Memory B cell (primary cell): ENCODE data around the gene GRM8.

Experiments used
- ATAC-seq: fragments of 150-1000 bp; cut with Tn5 transposase; 2 replicates; pipeline ENCODE4 v1.10.0; 2021; ENCODE audit warnings: low read depth, mild to moderate bottlenecking, moderate library complexity
- DNase-seq, 2 donors: peaks; one replicate each; pipeline ENCODE4 v3.0.0; 2022; ENCODE audit warnings: low spot score in 2 of 2
- H3K27ac Mint-ChIP-seq: one replicate; pipeline ENCODE4 v1.8.0; 2022; ENCODE audit warnings: mild to moderate bottlenecking, moderate library complexity, mixed read lengths
- H3K27me3 Mint-ChIP-seq: one replicate; pipeline ENCODE4 v1.8.0; 2022; ENCODE audit warnings: mixed read lengths
- H3K36me3 Mint-ChIP-seq: one replicate; pipeline ENCODE4 v1.8.0; 2022; ENCODE audit warnings: mild to moderate bottlenecking, mixed read lengths
- H3K4me1 Mint-ChIP-seq: one replicate; pipeline ENCODE4 v1.8.0; 2022; ENCODE audit warnings: mixed read lengths
- H3K4me3 Mint-ChIP-seq: one replicate; pipeline ENCODE4 v1.8.0; 2022; ENCODE audit warnings: mild to moderate bottlenecking, moderate library complexity, mixed read lengths
- H3K9me3 Mint-ChIP-seq: one replicate; pipeline ENCODE4 v1.8.0; 2022; ENCODE audit warnings: mixed read lengths

The GRM8 gene

DNA sequence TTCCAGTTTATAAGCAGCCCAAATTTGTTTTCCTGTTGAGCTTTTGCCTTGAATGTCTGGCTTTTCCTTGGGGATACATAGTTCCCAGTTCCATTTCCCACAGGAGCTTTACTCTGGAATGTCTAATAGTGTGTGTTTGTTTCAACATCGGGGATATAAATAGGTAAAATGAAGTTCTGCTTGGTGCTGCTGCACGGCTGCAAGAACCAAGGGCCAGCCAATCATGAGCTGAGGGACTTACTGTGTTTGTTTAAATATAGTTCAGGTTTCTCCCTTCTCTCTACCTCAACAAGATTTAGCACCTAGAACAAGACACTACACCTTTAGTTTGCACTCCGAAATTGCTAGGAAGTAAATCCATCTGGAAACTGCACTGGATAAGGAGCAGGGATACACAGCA is 43.9 kb downstream of the GRM8 start:
- ATAC-seq = no peak
- H3K4me1 Mint-ChIP-seq = peaks cover 2% of the 10 kb centered on the region
- H3K27me3 Mint-ChIP-seq = peaks cover 13% of the 10 kb centered on the region

DNA sequence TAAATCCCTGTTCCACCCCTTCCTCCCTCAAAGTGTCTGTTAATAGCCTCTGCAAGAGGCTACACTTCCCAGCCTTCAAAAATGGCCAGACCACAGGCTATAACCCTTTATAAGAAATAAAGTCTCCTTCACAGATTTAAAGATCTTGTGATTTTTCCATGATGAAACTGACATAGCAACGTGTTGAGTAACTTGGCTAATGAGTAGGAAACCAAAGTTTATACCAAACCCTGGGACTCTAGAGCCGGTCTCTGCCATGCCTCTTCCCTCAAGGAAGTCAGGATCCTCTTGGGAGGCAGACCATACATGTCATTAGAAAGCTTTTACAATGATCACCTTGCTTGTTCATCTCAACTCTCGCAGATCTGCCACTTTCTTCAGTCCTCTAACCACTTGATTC is 44.4 kb downstream of the GRM8 start:
- Mint-ChIP-seq H3K4me1 (peaks cover 2% of the 10 kb centered on the region), H3K27ac (no peak overlapping the region), H3K9me3 (no peaks in the 10 kb centered on the region), H3K4me3 (no peak overlapping the region), H3K36me3 (no peaks in the 10 kb centered on the region), H3K27me3 (peaks cover 13% of the 10 kb centered on the region)
- DNase-seq = no peak
- no peak for ATAC-seq

More for the DNA sequence above, 43.9 kb downstream of the GRM8 start:
- Mint-ChIP-seq H3K4me3 (no peak overlapping the region), H3K9me3 (no peaks in the 10 kb centered on the region), H3K27ac (no peak overlapping the region), H3K36me3 (no peaks in the 10 kb centered on the region)
- no peak for DNase-seq

DNA sequence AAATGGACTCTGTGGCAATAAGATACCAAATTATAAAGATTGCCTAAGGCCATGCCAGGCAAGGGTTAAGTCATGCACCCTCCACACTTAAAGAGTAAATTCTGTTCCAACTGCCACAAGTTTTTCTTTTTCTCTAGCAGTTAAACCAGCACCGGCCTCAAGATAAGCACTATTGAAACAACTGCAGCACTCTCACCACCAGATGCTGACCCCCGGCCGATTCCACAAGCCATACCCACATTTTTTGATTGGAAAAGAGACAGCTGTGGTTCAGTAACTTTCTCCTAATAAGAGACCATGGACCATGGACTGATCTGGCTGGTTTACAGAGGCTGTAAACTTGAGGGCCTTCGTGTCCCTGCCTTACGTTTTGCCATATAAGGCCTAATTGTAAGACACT is 44.9 kb downstream of the GRM8 start:
- ATAC-seq (no peak), DNase-seq (no peak)
- Mint-ChIP-seq H3K27me3 (peaks cover 12% of the 10 kb centered on the region), H3K4me3 (no peak overlapping the region), H3K4me1 (peaks cover 2% of the 10 kb centered on the region), H3K9me3 (no peaks in the 10 kb centered on the region), H3K36me3 (no peaks in the 10 kb centered on the region), H3K27ac (no peak overlapping the region)

DNA sequence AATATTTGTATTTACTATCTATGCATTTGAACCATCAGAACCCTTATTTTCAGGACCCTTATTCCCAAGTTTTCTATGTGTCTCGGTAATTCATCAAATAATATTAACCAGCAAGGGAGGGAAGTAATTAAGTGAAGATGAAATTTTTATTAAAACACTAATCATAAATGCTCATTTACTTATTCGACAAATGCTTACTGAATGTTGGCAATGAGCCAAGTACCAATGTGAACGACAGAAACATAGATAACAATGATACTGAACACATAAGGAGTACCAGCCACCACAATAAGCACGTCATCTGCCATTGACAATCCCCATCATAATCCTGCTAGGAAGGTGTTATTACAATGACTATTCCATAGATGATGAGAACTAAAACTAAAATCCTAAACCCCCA is 45.5 kb downstream of the GRM8 start:
- H3K9me3 Mint-ChIP-seq = no peaks in the 10 kb centered on the region
- ATAC-seq (no peak), DNase-seq (no peak)
- no peak overlapping the region for H3K27ac Mint-ChIP-seq
- H3K4me3 Mint-ChIP-seq = no peak overlapping the region
- H3K4me1 Mint-ChIP-seq = peaks cover 2% of the 10 kb centered on the region
- H3K36me3 Mint-ChIP-seq = no peaks in the 10 kb centered on the region
- H3K27me3 Mint-ChIP-seq = peaks cover 12% of the 10 kb centered on the region

DNA sequence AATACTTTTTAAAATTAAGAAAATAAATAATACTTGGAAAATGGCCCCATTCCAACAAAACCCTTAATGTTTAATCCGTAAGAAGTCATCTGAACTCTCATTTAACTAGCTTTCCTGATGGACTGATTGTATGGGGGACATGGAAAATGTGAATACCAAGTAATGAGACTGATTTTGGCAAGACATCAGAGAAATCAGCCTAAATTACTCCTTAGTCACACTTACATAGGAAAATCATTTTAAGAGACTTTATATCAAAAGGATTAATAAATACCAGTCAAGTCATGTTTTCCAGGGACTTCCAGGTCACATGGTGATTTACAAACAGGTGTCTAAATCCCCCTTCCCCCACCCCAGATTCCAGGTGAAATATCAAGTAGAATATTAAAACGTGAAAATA is 58.2 kb downstream of the GRM8 start:
- no peaks in the 10 kb centered on the region for H3K36me3 Mint-ChIP-seq
- DNase-seq = no peak
- H3K27ac Mint-ChIP-seq = no peak overlapping the region
- no peak for ATAC-seq
- peaks cover 2% of the 10 kb centered on the region for H3K9me3 Mint-ChIP-seq
- peaks cover 3% of the 10 kb centered on the region for H3K27me3 Mint-ChIP-seq
- no peaks in the 10 kb centered on the region for H3K4me1 Mint-ChIP-seq
- H3K4me3 Mint-ChIP-seq = no peak overlapping the region

DNA sequence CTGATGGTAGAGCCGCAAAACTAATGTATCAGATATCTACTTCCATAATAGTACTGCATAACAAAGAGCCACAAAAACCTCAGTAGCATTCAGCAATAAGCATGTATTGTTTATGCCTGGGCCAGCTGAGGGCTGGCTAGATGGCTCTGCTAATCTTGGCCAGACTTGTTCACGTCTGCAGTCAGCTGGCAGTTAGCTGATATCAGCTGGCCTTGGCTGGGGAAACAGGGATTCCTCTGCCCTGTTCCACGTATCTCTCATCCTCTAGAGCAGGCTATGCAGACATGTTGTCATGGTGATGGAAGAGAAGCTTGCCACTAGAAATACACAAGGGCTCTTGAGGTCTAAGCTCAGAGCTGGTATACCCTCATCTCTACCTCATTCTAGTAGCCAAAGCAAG is 62.9 kb downstream of the GRM8 start:
- Mint-ChIP-seq H3K4me3 (no peak overlapping the region), H3K27ac (no peak overlapping the region), H3K4me1 (no peaks in the 10 kb centered on the region), H3K36me3 (no peaks in the 10 kb centered on the region), H3K9me3 (peaks cover 2% of the 10 kb centered on the region), H3K27me3 (peaks cover 6% of the 10 kb centered on the region)
- no peak for DNase-seq
- no peak for ATAC-seq

DNA sequence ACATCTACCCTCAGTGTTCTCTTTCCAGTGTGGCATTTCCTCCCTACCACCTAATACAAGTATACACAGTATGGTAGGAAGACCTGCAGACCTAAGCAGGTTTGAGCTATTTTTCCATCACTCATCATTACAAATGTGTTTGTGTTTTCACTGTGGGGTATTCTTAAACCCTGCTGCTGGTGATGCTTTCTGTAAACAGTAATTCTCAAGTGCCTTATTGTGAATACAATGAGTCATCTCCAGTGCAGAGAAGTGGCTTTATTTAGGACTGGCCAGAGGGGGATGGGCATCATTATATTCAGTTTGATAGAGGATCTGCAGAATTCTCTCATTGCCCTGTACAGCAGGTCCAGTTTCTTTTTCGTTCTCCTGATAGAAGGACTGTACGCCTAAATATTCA is 63.7 kb downstream of the GRM8 start:
- Mint-ChIP-seq H3K27me3 (peaks cover 6% of the 10 kb centered on the region), H3K9me3 (peaks cover 2% of the 10 kb centered on the region), H3K4me3 (no peak overlapping the region), H3K36me3 (no peaks in the 10 kb centered on the region), H3K27ac (no peak overlapping the region), H3K4me1 (no peaks in the 10 kb centered on the region)
- no peak for DNase-seq
- no peak for ATAC-seq

DNA sequence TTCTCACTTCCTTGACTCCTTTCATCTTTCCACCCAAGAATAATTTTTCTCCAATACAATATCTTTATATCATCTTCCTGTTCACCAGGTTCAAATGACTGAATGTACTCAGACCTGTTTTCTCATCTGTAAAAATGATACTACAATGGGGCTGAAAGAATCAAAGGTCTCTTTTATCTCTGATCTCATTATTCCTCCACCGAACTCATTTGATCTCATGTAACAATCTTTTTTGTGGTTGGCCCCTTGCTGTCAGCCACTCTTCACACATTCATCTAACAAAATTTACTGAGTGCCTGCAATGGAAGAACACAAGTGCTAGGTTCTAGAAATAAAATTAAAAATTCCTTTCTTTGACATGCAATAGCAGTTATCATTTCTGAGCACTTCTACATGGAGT is 65.0 kb downstream of the GRM8 start:
- H3K4me3 Mint-ChIP-seq = no peak overlapping the region
- no peak overlapping the region for H3K27ac Mint-ChIP-seq
- H3K27me3 Mint-ChIP-seq = peaks cover 6% of the 10 kb centered on the region
- ATAC-seq (no peak), DNase-seq (no peak)
- peaks cover under 1% of the 10 kb centered on the region for H3K9me3 Mint-ChIP-seq
- no peaks in the 10 kb centered on the region for H3K4me1 Mint-ChIP-seq
- H3K36me3 Mint-ChIP-seq = no peaks in the 10 kb centered on the region

DNA sequence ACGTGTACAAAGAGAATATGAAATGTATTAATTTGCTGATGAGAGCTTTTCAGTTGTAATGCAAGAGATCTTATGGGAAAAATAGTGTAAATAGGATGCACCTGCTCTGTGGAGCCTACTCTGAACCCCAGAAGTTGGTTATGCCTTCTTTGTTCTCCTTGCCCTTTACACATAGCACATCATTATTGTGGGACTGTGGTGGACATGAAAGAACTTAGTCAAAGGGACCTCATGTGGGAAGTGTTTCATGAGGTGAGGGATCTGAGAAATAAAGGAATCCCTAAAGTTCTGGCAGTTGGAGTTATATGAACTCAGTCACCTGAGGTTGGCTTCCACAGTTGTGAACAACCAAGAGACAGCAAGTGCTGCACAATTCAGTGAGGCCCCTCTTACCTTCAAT is 66.1 kb downstream of the GRM8 start:
- Mint-ChIP-seq H3K36me3 (no peaks in the 10 kb centered on the region), H3K9me3 (no peaks in the 10 kb centered on the region), H3K27me3 (peaks cover 6% of the 10 kb centered on the region), H3K4me3 (no peak overlapping the region), H3K27ac (no peak overlapping the region), H3K4me1 (no peaks in the 10 kb centered on the region)
- DNase-seq (no peak), ATAC-seq (no peak)

DNA sequence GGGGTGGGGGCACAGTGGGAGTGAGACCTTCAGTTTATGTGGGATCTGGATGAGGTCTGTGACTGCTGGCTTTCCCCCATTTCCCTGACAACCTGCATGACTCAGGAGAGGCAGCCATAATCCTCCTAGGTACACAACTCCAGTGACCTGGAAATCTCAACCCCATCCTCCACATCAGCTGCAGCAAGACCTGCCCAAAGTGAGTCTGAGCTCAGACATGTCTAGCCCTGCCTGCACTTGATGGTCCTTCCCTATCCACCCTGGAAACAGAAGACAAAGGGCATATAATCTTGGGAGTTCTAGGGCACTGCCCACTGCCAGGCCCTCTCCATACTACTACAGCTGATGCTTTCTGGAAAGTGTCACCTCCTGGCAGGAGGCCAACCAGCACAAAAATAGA is 75.6 kb downstream of the GRM8 start:
- H3K9me3 Mint-ChIP-seq = peaks cover 15% of the 10 kb centered on the region
- DNase-seq (no peak), ATAC-seq (no peak)
- H3K4me1 Mint-ChIP-seq = no peaks in the 10 kb centered on the region
- H3K27me3 Mint-ChIP-seq = peaks cover 2% of the 10 kb centered on the region
- H3K27ac Mint-ChIP-seq = no peak overlapping the region
- peaks cover 2% of the 10 kb centered on the region for H3K36me3 Mint-ChIP-seq
- H3K4me3 Mint-ChIP-seq = no peak overlapping the region

DNA sequence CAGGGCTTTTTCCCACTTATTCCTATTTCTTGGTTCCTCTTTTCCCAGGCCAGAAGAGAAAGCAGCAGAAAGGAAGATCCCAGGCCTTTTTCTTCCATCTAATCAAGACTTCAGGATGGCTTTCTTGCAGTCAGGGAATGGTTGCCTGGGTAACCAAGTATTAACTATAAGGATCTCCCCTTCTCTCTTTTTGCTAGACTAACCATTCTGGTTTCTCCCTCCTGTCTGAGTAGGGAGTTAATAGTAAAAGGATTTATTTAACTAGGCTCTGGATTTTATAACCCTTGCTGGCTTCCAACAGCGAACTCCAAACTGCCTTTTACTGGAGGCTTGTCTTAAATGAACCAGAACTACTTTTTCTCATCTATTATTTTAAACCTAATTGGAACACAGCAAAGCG is 90.4 kb downstream of the GRM8 start:
- Mint-ChIP-seq H3K4me3 (no peak overlapping the region), H3K36me3 (no peaks in the 10 kb centered on the region), H3K27ac (no peak overlapping the region), H3K9me3 (no peaks in the 10 kb centered on the region), H3K27me3 (no peaks in the 10 kb centered on the region), H3K4me1 (no peaks in the 10 kb centered on the region)
- no peak for ATAC-seq
- no peak for DNase-seq

DNA sequence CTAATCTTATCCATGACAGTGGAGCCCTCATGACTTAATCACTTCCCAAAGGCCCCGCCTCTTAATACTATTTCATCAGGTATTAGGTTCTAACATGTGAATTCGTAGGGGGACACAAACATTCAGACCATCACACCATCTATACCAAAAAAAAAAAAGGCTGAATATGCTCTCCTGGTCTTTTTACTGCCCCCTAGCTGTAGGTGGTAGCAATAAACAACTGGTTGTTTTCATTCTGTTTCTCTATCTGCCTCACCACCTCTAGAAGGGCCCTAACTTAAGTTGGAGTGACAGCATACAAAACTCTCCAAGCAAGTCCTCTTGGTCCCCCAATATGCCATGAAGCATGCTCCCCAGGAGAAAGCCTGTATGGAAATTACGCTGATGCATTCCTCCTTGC is 94.1 kb downstream of the GRM8 start:
- Mint-ChIP-seq H3K4me3 (no peak overlapping the region), H3K4me1 (no peaks in the 10 kb centered on the region), H3K36me3 (no peaks in the 10 kb centered on the region), H3K27ac (no peak overlapping the region), H3K9me3 (peaks cover 2% of the 10 kb centered on the region), H3K27me3 (no peaks in the 10 kb centered on the region)
- ATAC-seq = no peak
- DNase-seq = no peak

DNA sequence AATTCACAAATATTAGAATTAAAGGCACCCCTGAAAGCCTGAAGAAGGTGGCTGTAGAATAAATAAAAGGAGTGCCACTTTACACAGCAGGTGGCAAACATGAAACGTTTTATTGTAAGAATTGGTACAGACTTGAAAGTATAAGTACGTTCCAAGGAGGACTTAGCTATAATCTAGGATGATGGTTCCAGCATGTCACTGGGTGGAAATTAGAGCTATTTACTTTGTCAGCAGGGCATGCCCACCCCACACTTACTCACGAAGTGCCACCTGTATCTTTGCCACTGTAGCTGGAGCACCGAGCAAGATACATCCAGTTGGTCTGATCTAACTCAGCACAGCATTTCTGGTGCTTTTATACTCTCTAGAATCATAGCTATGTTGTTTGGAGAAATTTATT is 97.8 kb downstream of the GRM8 start:
- ATAC-seq = no peak
- no peak overlapping the region for H3K4me3 Mint-ChIP-seq
- H3K36me3 Mint-ChIP-seq = no peaks in the 10 kb centered on the region
- no peak for DNase-seq
- no peak overlapping the region for H3K27ac Mint-ChIP-seq
- peaks cover 2% of the 10 kb centered on the region for H3K27me3 Mint-ChIP-seq
- H3K9me3 Mint-ChIP-seq = peaks cover 2% of the 10 kb centered on the region
- no peaks in the 10 kb centered on the region for H3K4me1 Mint-ChIP-seq

DNA sequence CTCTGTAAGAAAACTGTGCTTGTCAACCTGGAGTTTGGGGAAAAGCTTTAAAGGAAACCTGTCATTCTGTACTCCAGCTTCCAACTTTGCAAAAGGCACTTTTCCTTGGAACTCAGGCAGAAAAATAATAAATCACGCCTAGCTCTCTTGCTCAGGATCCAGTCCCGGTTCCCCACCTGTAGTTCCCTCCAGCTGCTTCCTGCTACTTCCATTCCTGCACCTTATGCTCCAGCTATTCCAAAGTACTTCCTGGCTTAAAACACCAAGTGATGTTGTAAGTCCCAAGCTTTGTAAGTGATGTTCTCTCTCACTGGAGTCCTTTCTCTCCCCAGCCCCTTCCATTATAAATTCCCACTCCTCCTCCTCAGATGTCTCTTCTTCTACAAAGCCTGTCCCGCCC is 98.6 kb downstream of the GRM8 start:
- H3K9me3 Mint-ChIP-seq = peaks cover 2% of the 10 kb centered on the region

DNA sequence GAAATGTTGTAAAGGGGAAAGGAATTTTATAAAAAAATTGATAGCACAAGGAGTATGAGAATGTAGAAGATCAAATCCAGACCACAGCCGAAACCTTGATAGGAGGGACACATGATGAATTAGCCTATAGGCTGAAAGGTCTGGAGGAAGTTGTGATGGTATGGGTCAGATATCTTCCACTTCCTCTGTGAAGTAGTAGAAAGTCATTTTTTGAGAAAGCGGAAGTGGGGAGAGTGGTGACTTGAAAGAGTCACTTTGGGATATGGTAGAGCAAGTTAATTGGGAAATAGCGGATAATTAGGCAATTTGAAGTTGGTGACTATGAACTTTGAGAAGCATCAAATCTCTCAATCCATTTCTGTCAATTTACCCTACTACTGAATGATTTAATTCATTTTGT is 99.4 kb downstream of the GRM8 start:
- H3K4me3 Mint-ChIP-seq = no peak overlapping the region
- no peak overlapping the region for H3K27ac Mint-ChIP-seq
- ATAC-seq = no peak
- H3K36me3 Mint-ChIP-seq = no peaks in the 10 kb centered on the region
- H3K4me1 Mint-ChIP-seq = no peaks in the 10 kb centered on the region
- H3K9me3 Mint-ChIP-seq = peaks cover 2% of the 10 kb centered on the region
- no peak for DNase-seq
- H3K27me3 Mint-ChIP-seq = peaks cover 6% of the 10 kb centered on the region

More for the DNA sequence above, 98.6 kb downstream of the GRM8 start:
- H3K4me1 Mint-ChIP-seq = no peaks in the 10 kb centered on the region
- no peak overlapping the region for H3K27ac Mint-ChIP-seq
- H3K36me3 Mint-ChIP-seq = no peaks in the 10 kb centered on the region
- DNase-seq (no peak), ATAC-seq (no peak)
- H3K4me3 Mint-ChIP-seq = no peak overlapping the region
- peaks cover 4% of the 10 kb centered on the region for H3K27me3 Mint-ChIP-seq

DNA sequence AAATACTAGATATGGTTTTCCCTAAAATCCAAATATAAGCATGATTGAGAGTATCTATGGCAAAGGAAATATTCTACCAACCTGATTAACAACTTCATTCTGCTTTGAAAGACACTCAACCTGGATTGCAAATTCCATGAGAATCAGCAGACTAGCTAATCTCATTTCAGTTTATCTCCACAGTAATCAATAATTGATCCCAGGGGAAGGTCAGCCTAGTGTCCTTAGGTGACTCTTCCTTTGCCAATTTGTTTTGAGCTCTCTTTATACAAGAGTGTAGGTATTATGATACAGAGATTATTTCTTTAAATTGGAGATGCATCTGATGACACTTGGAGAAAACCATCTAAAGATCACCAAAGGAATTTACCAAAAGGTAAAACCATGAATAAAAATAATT is 100.3 kb downstream of the GRM8 start:
- peaks cover 6% of the 10 kb centered on the region for H3K27me3 Mint-ChIP-seq
- no peaks in the 10 kb centered on the region for H3K36me3 Mint-ChIP-seq
- H3K9me3 Mint-ChIP-seq = peaks cover 2% of the 10 kb centered on the region
- no peak for DNase-seq
- H3K4me1 Mint-ChIP-seq = no peaks in the 10 kb centered on the region
- ATAC-seq = no peak
- H3K4me3 Mint-ChIP-seq = no peak overlapping the region
- H3K27ac Mint-ChIP-seq = no peak overlapping the region
